Stimulated activated CD8-positive, alpha-beta memory T cell treated with anti-CD3 and anti-CD28 coated beads, Interleukin-15, amount 100 ng/mL, for 4 hours (primary cell): ENCODE measurements around the gene ZNF423.

Experiments used
- DNase-seq, 2 donors: peaks; one replicate each; pipeline ENCODE4 v3.0.0-alpha.2; 2020; ENCODE audit warnings: low read depth in 2 of 2

Gene ZNF423

DNA sequence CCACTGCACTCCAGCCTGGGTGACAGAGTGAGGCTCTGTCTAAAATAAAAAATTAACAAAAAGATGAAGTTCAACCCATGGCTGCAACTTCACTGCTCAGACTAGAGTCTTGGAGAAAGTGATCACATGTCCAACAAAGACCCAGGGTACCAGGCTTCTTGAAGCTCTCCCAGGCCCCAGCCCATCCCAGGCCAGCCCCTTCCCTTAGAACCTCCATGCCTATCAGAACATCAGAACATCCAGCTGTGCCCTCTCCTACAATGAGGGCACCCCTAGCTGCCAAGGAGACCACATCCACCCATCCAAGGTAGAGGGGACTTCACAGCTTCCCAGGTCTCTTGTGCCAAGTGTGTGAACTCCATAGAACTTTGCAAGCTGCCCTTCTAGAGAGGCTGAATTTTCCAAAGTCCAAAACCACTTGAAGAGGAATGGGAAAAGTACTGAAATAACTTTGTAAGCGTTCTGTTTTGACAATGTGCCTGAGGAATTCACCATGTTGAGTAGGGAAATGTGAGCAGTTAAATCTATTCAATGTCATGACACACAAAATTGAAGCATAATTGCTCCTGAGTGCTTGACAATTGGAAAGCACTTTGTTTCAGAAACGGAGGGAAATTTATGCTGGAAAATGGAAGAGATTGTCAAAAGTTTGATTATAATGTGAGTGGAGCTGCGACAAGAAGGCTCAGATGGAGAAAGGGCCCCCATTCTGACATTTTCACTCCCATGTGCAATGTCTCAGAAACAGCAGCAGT is 230.4 kb downstream of the ZNF423 start:
- no peak for DNase-seq

DNA sequence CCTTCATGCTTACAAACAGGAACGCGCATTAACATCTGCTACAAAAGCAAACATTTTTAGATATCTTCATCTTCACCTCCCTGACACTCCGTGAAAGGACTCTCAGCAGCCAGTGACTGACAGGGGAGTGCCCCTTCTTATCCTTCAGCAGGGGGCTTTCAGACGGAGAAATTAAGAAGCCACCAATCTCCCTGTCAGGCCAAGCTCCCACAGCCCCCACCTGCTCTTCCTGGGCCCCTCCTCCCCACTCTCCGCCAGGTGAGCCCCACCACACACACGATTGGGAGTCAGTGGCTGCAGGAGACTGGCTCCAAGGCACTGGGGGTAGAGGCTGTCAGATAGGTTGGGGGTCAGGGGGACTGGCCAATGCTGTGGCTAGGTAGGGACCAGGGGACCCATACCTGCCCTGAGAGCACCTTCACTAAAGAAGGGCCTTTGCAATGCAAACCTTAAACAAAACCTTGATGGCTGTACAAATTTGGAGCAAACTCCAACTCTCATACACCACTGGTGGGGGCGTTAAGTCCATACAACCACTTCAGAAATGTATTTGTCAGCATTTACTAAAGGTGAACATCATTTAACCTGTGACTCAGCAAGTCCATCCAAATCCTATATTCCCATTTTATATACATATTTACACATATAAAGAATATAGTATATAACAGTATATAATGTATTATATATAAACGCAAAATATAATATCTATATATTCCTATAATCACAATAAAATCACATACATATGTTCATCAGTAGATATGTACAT is 232.2 kb downstream of the ZNF423 start:
- DNase-seq, result no peak

DNA sequence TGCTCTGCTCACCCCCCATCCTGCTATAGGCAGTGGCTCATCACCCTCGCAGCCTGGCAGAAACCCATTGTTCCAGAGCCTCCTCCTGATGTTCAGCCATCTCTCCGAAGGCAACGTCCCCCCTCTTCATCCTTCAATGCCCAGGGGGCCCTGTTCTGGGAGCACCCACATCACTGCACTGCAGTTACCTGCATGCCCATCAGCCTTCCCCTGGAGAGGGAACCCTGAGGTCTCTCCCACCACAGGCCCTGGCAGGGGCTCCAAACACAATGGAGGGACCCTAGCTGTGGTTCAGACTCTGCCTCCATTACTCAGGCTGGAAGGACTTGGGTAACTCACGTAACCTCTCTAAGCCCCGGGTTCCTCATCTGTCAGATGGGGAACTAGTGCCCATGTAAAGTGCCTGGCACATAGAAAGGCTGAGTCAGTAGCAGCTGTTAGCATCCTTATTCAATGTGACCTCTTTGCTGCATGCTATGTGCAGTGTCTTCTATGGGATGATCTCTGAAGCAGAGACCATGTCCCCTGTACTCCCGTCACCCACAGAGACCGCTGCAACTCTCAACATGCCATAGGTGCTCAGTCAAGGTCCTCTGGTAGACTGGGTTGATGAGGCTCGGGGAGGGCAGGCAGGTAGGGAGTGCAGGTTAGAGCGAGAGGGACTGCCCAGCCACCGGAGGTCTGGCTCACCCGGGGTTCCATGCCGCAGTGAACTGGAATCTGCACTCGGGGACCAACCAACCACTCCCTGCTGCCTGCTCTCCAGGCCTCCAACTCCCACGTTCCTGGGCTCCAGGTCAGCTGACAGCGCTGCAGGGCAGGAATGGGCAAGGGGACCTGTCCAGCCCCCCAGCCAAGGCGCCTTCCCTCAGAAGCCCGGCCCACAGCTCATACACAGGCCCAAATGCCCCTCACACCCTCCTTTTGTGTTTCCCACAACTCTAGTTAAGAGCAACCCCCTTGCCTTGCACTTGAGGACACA is 233.2 kb downstream of the ZNF423 start:
- DNase-seq, result no peak

DNA sequence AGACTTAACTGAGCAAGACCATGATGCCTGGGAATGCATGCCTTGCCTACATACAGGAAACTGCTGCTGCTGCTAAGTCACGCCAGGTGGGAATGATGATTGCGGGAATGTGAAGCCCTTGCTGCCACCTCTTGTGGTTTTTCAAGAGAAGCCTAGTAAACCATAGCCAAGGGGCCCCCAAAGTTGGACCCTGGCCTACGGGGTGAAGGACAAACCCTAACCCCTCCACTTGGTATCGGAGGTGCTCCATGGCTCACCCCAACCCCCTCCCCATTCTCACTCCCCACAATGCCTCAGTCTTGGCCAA is 233.9 kb downstream of the ZNF423 start:
- no peak for DNase-seq

DNA sequence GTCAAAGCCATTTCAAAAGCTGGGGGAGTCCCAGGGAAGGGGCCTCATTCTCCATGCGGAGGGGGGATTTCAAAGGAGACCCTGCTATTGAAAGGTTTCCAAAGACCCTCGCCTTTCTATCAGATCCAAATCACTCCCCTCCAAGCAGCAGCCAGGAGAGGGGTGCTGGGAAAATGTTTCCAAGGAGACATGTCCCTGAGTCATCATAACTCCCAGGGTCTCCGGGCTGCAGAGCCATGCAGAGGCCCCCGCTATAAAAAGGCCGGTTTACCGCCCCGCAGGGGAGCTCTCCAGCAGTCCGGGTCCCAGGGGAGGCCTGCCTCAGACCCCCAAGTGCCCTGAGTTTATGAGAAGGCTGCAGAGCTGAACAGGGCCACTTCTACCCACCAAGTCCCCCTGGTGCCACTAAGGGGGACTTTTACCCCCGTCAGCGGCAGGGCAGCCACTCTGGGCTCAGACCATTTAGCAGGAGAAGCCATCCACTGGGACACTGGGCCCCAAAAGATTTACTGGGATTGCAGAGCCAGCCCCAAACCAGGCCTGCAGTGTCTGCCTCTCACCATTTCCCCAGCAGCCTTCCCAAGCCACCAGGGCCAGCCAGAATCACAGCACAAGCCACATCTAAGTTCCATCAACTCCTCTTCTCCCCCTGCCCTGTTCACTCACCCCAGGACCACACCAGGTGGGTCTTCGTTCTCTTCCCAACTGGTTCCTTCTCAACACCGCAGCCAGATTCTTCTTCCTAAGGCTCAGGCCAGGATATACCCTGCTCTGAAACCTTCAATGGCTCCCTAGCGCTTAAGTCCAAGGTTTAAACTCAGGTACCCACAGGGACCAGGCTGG is 234.4 kb downstream of the ZNF423 start:
- no peak for DNase-seq

DNA sequence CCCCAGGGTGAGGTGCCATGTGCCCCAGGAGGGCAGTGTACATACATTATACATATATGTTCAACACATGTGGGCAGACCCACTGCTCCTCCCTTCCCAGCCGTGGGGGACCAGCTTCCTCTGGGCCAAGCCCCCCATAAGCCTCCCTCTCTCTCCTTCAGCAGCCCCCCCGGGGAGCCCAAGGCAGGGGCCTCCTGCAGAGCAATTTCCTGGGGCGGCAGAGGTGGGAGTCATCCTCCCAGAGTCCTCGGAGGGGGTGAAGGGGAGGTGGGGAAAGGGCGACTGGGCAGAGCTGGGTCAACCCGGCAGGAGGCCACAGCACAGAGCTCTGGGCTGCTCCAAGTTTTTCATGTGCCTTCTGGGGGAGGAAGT is 235.1 kb downstream of the ZNF423 start:
- DNase-seq, result no peak

DNA sequence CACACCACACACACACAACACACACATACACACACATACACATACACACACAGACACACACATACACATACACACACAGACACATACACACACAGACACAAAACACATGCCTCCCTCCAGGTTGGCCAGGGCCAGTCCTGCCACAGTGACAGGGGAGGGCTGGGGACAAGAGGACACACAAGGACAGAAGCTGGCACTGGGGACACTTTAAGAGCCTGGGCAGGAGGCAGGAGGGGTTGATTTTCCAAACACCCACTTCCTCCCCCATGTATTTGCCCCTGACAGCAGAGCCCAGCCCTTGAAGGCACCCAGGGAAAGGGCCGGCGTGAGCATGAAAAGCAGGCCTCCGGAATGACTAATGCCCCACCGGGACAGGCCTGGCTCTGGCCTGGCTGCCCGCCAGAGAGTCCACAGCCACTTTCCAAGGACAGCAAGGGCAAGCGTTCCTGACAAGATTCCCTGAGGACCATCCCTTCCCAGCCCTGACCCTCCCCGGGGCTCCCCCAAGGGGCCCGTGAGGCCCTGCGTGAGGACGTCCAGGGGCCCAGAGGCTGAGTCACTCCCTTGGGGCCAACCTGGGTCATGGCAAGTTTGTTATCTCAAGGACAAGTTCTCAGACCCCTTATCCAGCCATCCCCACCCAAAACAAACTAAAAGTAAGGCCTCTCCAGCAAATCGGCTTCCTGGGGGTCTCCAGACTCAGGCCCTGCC is 235.6 kb downstream of the ZNF423 start:
- DNase-seq, result no peak

DNA sequence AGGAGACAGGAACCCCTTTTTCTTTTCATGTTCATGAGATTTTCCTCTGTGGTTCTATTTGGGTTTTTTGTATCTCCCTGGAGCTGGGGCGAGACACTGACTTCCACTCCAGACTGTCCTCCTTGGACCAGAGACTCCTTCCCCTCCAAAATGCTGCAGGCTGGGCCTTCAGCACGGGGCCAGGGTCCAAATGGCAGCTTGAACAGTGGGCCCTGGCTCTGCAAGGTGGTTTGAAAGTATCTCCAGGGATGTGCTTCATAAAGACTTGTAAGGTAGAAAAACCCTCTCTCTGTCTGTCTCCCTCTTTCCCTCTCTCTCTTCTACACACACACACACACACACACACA is 236.1 kb downstream of the ZNF423 start:
- no peak for DNase-seq

DNA sequence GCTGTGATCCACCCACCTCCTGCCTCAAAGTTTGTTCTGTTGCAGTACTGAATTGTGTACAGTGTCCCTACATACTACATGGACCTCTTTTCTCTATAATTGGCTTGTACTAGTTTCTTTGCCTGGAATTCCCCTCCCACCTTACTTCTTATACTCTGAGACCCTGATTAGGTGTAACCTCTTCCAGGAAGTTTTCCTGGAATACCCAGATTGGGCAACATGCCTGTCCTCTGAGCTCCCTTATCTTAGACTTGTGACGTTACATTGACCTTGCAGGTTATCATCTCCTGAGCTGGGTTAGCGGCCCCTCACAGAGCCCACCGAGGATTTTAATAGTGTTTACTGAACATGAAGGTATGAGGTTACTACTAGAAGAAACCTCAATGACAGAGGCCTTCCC is 237.0 kb downstream of the ZNF423 start:
- no peak for DNase-seq

DNA sequence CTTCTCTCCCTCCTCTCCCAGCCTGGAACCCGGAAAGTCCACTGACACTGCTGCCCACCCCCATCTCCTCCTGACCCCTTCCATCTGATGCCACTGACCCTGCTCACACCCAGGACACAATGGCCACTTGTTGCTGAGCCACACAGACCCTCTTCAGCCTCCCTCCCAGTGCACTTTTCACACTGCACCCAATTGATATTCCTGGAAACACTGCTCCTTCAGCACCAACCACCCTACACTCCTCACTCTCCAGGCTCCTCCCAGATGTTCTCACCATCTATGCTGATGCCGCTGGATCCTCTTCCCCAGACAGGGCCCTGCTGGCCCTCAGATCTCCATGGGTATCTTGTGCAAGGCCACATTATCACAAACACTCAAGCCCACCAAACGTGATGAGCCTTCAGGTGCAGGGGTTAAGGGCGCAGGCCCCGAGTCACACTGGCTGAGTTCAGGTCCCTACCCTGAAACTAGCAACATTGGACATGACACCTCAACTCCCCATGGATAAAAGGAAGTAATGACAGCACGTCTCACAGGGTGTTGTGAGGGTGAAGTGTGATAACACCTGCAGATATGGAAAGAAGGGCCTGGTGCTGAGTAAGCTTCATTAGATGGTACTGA is 238.1 kb downstream of the ZNF423 start:
- DNase-seq, result no peak

DNA sequence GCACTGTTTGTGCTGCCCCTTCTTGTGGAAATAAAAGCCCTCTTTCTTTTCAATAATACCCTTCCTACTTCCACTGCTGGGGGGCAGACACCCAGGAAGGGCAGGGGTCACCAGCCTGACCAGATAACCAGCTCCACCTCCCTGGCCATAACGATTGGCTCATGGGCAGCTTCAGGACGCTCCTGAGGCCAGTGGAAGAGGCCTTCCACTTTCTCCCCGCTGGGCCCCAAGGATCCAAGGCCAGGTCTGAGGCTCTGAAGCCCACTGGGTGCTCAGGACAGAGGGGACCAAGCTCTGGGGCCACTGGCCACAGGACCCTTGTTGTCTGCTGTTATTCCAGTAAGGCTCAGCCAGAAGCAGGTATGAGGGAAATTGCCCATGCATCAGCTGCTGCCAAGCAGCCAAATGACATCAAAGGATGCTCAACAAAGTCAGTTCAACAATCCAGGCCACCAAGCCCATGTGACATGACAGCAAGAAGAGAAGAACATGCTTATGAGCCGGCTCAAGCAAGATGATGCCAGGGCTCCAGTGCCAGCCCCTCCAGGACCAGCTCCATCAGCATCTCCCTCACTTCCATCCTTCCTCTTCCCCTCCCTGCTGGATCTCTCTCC is 238.8 kb downstream of the ZNF423 start:
- DNase-seq, result no peak

DNA sequence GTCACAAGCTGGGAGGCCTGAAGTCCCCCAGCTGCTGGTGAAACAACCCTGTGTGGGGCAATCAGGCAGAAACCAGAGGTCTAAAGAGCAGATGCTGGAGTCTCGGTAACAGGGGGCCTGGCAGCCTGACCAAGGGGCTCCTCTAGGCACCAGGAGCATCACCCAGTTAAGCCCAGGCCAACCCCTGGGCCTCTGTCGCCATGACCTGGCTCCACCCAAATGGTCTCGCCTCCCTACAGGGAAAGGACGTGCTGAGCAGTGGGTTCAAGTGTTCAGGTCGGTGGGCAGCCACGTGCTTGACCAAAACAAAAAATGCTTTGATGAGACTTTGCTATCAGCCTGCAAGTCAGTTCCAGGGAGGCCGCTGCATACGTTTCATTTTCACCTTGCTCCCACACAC is 240.3 kb downstream of the ZNF423 start:
- DNase-seq, result no peak

DNA sequence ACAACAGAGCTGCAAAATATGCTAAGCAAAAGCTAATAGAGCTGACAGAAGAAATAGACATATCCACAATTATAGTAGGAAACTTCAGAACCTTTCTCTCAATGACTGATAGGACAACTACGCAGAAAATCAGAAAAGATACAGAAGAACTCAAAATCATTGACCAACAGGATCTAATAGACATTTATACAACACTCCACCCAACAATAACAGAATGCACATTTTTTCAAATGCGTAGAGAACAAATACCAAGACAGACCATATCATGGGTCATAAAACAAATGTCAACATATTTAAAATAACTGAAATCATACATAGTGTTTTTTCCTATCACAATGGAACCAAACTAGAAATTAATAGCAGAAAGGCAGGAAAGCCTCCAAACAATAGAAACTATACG is 244.9 kb downstream of the ZNF423 start:
- no peak for DNase-seq

DNA sequence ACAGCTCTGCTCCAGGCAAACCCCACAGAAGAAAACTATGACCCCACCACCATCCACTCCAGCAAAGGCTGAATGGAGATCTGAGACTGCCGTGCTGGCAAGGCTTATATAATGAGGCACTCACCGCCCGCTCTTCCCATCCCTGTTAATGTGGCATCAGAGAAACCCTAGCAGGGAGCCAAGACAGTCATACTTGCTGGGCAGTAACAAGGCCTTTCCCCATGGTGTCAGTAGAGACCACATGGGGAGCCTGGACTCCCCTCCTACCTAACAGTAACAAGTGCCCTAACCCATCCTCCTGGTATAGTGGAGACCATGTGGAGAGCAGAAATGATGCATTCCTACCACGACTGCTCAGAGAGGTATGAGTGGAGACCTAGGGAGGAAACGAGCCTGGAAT is 247.1 kb downstream of the ZNF423 start:
- DNase-seq, result no peak

DNA sequence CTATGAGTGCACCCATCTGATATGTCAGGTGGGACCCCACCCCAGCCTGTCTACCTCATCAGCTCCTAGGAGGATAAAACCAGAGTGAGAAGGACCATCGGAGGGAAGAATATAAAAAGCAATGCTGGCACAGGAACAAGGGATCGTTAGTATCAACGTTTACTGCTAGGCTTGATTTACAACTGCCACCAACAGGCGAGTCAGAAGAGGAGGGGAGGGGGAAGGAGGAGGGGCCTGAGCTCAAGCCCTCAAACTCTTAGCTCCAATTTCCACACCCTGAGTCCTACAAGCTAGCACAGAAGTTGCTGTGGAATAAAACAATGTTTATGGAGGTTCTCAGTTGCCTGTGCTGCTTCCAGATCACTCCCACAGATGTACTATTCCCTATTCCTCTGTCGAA is 247.8 kb downstream of the ZNF423 start:
- no peak for DNase-seq

DNA sequence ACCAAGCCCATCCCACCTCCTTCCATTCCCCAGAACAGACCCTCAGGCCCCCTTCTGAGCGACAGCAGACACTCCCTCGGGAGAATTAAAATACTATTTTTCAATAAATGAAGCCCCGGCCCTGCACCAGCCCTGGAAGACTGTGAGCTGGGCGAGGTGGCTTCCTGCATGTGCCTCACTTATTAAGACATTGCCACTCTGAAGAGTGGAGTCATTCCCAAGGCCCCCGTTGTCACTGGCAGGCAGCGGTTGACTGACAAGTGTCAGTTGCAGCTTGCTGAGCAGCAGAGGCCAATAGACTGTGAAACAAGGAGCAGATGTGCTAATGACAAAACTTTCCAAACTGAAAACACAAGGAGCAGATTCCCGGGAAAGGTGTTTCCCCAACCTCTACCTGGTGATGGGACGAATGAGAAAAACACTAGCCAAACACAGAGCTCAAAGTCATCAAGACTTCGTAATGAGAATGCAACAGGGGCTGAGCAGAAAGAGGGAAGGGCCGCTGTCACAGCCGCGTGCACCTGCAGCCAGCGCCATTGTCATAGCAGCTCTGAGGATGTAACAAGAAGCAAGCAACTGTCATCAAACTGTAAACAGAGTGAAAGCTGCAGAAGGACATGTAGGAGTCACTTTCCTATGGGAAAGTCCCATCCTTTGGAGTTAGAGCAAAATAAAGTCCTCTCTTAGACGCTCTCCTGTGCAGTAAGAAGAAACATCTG is 250.2 kb downstream of the ZNF423 start:
- DNase-seq, result no peak

DNA sequence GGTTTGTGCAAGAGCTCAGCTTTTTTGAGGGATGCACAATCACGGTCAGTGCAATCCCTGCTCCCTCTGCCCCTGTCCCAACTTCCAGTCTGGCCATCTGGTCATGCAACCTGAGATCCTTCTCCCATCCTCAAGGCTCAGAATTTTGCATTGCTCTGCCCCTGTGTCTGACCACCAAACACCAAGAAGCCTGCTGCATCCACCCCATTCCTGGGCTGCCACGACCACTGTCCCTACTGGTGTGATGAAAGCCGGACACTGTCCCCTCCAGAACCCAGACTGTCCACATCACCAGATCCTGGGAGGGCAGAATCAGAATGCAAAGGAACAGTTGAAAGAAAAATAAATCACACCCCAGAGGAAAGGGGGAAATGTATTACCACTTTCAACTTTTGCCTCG is 251.3 kb downstream of the ZNF423 start:
- no peak for DNase-seq

DNA sequence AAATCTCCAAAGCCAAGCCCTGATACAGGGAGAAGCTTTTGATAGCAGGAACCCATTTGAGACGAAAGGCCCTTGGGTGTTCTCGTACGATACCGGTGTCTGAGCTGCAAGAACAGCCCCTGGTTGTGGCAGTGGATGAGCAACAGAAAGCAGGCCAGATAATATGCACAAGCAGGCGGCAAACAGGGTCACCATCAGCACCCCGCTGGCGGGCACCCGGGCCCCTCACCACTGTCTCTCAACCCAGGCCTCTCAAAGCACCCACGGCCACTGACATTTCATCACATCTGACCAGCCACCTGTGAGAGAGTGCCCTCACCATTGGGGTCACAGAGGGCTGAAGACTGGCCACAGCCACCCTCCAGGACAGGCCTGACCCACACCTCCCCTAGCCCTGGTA is 252.0 kb downstream of the ZNF423 start:
- DNase-seq, result no peak

DNA sequence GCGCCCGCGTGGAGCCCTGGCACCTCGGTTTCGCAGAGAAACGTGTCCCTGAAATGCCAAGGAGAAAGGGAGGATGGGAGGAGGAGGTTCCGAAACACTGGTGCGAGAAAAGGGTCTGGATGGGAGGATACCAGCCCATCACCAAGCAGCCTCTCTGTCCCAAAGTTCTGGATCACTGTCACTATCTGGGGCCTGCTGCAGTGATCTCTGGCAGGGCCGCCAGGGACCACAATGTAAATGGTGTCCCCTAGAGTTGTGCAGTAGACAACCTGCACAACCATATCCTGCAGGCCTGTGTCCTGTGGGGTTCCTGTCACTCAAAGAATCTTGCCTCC is 253.0 kb downstream of the ZNF423 start:
- no peak for DNase-seq
